CD4-positive, alpha-beta T cell (primary cell): ENCODE measurements around the gene OXLD1. TPM values are rescaled to one million over a fixed set of nuclear protein-coding genes. Genes with fewer than 3 reads are reported as not detected.

Source experiments
- ATAC-seq: fragments of 200-7000 bp; cut with Tn5 transposase; one replicate; pipeline ENCODE4 v1.10.0; 2022; ENCODE audit warnings: mild to moderate bottlenecking; ENCODE audit not compliant: poor library complexity
- CTCF ChIA-PET: fragments of 350-600 bp; sonication (Branson Sonifier 250); formaldehyde crosslinking; loops from one replicate; lab custom pipeline; 2021; ENCODE audit warnings: antibody characterized with exemption, inconsistent platforms; lab: Charles Lee
- POLR2A ChIA-PET: fragments of 350-600 bp; sonication (Branson Sonifier 250); formaldehyde crosslinking; loops from one replicate; lab custom pipeline; 2021; ENCODE audit warnings: antibody characterized with exemption, inconsistent platforms; lab: Charles Lee
- DNase-seq, 14 experiments: peaks; one replicate each; pipeline ENCODE4 v3.0.0-alpha.2; 2013 to 2020; ENCODE audit warnings: mixed read lengths in 2 of 14
- H3K27ac ChIP-seq, 2 donors: one replicate each; pipeline versions ENCODE4 v1.5.1 to v1.7.0; 2013; ENCODE audit warnings: low read length in 2 of 2, low read depth in 1 of 2, mild to moderate bottlenecking in 1 of 2
- H3K27me3 ChIP-seq, 2 experiments: 1 replicate in 1 of 2; 2 replicates in 1 of 2; pipeline versions ENCODE4 v1.6.1 to v1.7.0; 2013; ENCODE audit warnings: low read length in 2 of 2, control low read depth in 1 of 2, mild to moderate bottlenecking in 1 of 2, moderate library complexity in 1 of 2; ENCODE audit not compliant: insufficient read depth in 2 of 2, control insufficient read depth in 1 of 2
- H3K36me3 ChIP-seq: one replicate; pipeline ENCODE4 v1.6.1; 2013; ENCODE audit warnings: low read length, control low read depth; ENCODE audit not compliant: insufficient read depth
- H3K4me1 ChIP-seq: one replicate; pipeline ENCODE4 v1.6.1; 2013; ENCODE audit warnings: low read length, control low read depth; ENCODE audit not compliant: insufficient read depth
- H3K4me3 ChIP-seq: one replicate; pipeline ENCODE4 v1.5.1; 2013; ENCODE audit warnings: mild to moderate bottlenecking, low read length, moderate library complexity
- H3K9me3 ChIP-seq, 2 experiments: 1 replicate in 1 of 2; 2 replicates in 1 of 2; pipeline versions ENCODE4 v1.6.1 to v1.7.0; 2013; ENCODE audit warnings: low read length in 2 of 2, mild to moderate bottlenecking in 2 of 2, control low read depth in 1 of 2, moderate library complexity in 1 of 2; ENCODE audit not compliant: control insufficient read depth in 1 of 2, insufficient read depth in 1 of 2
- H3K27ac Mint-ChIP-seq: one replicate; pipeline ENCODE4 v1.8.0; 2020; ENCODE audit warnings: mixed read lengths
- H3K27me3 Mint-ChIP-seq: one replicate; pipeline ENCODE4 v1.8.0; 2021; ENCODE audit warnings: mixed read lengths
- H3K36me3 Mint-ChIP-seq: one replicate; pipeline ENCODE4 v1.8.0; 2021; ENCODE audit warnings: low read depth, mixed read lengths
- H3K4me1 Mint-ChIP-seq: one replicate; pipeline ENCODE4 v1.8.0; 2021; ENCODE audit warnings: low read depth, mixed read lengths
- H3K4me3 Mint-ChIP-seq: one replicate; pipeline ENCODE4 v1.8.0; 2020; ENCODE audit warnings: mild to moderate bottlenecking, mixed read lengths
- H3K9me3 Mint-ChIP-seq: one replicate; pipeline ENCODE4 v1.8.0; 2020; ENCODE audit warnings: mixed read lengths
- CTCF ChIP-seq: fragments of 200-600 bp; IDR thresholded peaks from one replicate; pipeline ENCODE4 v1.8.0; 2022; ENCODE audit warnings: antibody characterized with exemption, mild to moderate bottlenecking
- intact Hi-C, 2 experiments: fragments of 100-400 bp; cut with DNase I in 1 of 2; cut with micrococcal nuclease in 1 of 2; formaldehyde crosslinking; loops; one replicate each; pipeline versions ENCODE4 v1.15.1 to v1.9.0; 2023 to 2025; cut with DNase I, micrococcal nuclease
- total RNA-seq, 174 experiments: library from RNA in 2 of 174; stranded (reverse) in 2 of 174; gene quantifications; one replicate each; pipeline ENCODE4 v1.2.3 and lab custom pipeline; 2021 to 2026

The OXLD1 gene
- total RNA-seq, 2 experiments from 2014 or later: 24.6 to 25.3 TPM

- H3K4me3 ChIP-seq: no peak overlapping the region
- ATAC-seq (no peak), DNase-seq (peak in 1 of 14 experiments; percentile 13)
- Mint-ChIP-seq H3K27ac (no peak overlapping the region), H3K27me3 (peaks cover 10% of the 10 kb centered on the region), H3K36me3 (no peaks in the 10 kb centered on the region), H3K9me3 (no peaks in the 10 kb centered on the region), H3K4me3 (no peak overlapping the region), H3K4me1 (peaks cover 15% of the 10 kb centered on the region)
- peaks cover 30% of the 10 kb centered on the region for H3K4me1 ChIP-seq
- no peak overlapping the region for H3K27ac ChIP-seq
- POLR2A ChIA-PET: no interaction called here
- H3K27me3 ChIP-seq: peaks cover 0 to 4% of the 10 kb centered on the region in 2 experiments
- CTCF ChIA-PET: no interaction called here
- H3K36me3 ChIP-seq: no peaks in the 10 kb centered on the region
- no peaks in the 10 kb centered on the region for H3K9me3 ChIP-seq
- intact Hi-C loops: no loop called here
- TF ChIP-seq CTCF: no peak
Measured at GRCh38 chr17:81656835-81657234, 9.6 kb downstream of the OXLD1 start.

- ChIA-PET POLR2A (interaction anchor here (1.1 kb wide), 1 partner anchor 19 kb away, joined by 3 read pairs; no protein-coding TSS in a partner anchor), CTCF (no interaction called here)
- Mint-ChIP-seq H3K27me3 (peaks cover 13% of the 10 kb centered on the region), H3K36me3 (no peaks in the 10 kb centered on the region), H3K4me3 (no peak within 1 kb of the TSS), H3K9me3 (no peaks in the 10 kb centered on the region), H3K4me1 (peaks cover 14% of the 10 kb centered on the region), H3K27ac (no peak within 1 kb of the TSS)
- H3K9me3 ChIP-seq: no peaks in the 10 kb centered on the region
- no peaks in the 10 kb centered on the region for H3K36me3 ChIP-seq
- peak in 1 of 14 experiments; percentile 8 for DNase-seq
- intact Hi-C loops: no loop called here
- H3K27ac ChIP-seq: no peak within 1 kb of the TSS
- peaks cover 4 to 5% of the 10 kb centered on the region in 2 experiments for H3K27me3 ChIP-seq
- TF ChIP-seq CTCF: no peak
- H3K4me3 ChIP-seq: no peak within 1 kb of the TSS
- peaks cover 28% of the 10 kb centered on the region for H3K4me1 ChIP-seq
- no peak for ATAC-seq
Measured at GRCh38 chr17:81656118-81656743, 10.2 kb downstream of the OXLD1 start, which contains the start of gene PDE6G. PDE6G (minus strand) TSS chr17:81656542; CDS start chr17:81653305, 3,237 bp downstream.

GRCh38 chr17:81655378-81656117, 10.9 kb downstream of the OXLD1 start:
- ChIA-PET POLR2A (interaction anchor here (1.1 kb wide), 1 partner anchor 20 kb away, joined by 3 read pairs; no protein-coding TSS in a partner anchor), CTCF (no interaction called here)
- H3K9me3 Mint-ChIP-seq: no peaks in the 10 kb centered on the region
- H3K27me3 Mint-ChIP-seq: peaks cover 13% of the 10 kb centered on the region
- Histone ChIP-seq H3K27ac (no peak overlapping the region), H3K4me3 (no peak overlapping the region), H3K27me3 (peaks cover 7 to 12% of the 10 kb centered on the region in 2 experiments), H3K9me3 (no peaks in the 10 kb centered on the region), H3K4me1 (peaks cover 28% of the 10 kb centered on the region), H3K36me3 (no peaks in the 10 kb centered on the region)
- intact Hi-C loops: no loop called here
- ATAC-seq (no peak), DNase-seq (peak in 1 of 14 experiments; percentile 16)
- H3K4me3 Mint-ChIP-seq: no peak overlapping the region
- H3K4me1 Mint-ChIP-seq: peaks cover 14% of the 10 kb centered on the region
- no peaks in the 10 kb centered on the region for H3K36me3 Mint-ChIP-seq
- TF ChIP-seq CTCF: no peak
- H3K27ac Mint-ChIP-seq: no peak overlapping the region
